ENCODE measurements around the gene DNAH11.

DNAH11 gene

GRCh38 chr7:21941611-21942141 is 398.8 kb downstream of the DNAH11 start:
- DNase-seq (ENCODE audit: low spot score) = peak; percentile 40
- TF ChIP-seq, protein P1, sequence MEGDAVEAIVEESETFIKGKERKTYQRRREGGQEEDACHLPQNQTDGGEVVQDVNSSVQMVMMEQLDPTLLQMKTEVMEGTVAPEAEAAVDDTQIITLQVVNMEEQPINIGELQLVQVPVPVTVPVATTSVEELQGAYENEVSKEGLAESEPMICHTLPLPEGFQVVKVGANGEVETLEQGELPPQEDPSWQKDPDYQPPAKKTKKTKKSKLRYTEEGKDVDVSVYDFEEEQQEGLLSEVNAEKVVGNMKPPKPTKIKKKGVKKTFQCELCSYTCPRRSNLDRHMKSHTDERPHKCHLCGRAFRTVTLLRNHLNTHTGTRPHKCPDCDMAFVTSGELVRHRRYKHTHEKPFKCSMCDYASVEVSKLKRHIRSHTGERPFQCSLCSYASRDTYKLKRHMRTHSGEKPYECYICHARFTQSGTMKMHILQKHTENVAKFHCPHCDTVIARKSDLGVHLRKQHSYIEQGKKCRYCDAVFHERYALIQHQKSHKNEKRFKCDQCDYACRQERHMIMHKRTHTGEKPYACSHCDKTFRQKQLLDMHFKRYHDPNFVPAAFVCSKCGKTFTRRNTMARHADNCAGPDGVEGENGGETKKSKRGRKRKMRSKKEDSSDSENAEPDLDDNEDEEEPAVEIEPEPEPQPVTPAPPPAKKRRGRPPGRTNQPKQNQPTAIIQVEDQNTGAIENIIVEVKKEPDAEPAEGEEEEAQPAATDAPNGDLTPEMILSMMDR (IDR thresholded peaks at IDR 0.05; ENCODE audit: borderline replicate concordance, control extremely low read depth, extremely low read depth, insufficient read depth, missing control alignments) = no peak
- in situ Hi-C loops (cut with MboI; ENCODE audit: low sequenced_read_pairs, unreplicated experiment) = no loop called here

DNA sequence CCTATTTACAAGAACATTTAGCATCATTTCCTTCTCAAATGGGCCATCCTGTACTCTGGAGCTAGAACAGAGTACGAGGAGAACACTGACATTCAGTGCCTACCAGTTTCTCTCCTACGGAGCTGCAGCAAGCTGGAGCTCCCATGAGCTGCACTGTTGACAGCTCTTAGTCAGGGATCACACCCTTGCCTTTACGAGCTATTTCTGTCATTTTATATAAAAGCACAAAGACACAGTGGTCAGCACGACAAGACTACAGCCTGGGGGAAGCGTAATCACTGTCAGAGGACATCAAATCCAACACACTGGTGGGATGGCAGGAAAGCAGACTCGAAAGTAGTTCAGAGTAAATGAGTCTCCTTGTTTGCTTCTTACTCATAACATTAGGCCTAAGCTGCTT is 400.1 kb downstream of the DNAH11 start:
- TF ChIP-seq, protein P1 (IDR thresholded peaks at IDR 0.05; ENCODE audit: borderline replicate concordance, control extremely low read depth, extremely low read depth, insufficient read depth, missing control alignments) = no peak
- DNase-seq (ENCODE audit: low spot score) = no peak
- in situ Hi-C loops (cut with MboI; ENCODE audit: low sequenced_read_pairs, unreplicated experiment) = no loop called here

DNA sequence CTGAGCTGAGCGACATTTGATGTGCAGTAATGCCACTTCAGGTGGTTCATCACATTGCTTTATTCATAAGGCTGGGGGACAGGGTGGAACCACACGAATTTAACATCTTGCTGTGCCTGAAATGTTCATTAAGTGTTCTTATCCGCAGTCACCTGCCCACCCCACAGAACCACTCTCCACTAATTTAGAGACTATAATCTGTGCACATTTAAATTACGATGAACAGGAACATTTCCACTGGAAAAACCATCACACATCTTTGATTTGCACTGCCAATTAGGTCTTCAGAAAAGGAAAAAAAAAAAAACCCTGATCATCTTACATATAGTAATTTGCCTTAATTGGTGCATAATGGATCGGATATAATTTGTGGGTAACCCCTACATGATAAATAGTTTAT is 400.6 kb downstream of the DNAH11 start:
- in situ Hi-C loops (cut with MboI; ENCODE audit: low sequenced_read_pairs, unreplicated experiment) = no loop called here
- no peak for DNase-seq (ENCODE audit: low spot score)
- TF ChIP-seq, protein P1 (IDR thresholded peaks at IDR 0.05; ENCODE audit: borderline replicate concordance, control extremely low read depth, extremely low read depth, insufficient read depth, missing control alignments) = no peak

GRCh38 chr7:21944616-21945453 is 402.0 kb downstream of the DNAH11 start:
- peak; percentile 52 for DNase-seq (ENCODE audit: low spot score)
- TF ChIP-seq, protein P1 (IDR thresholded peaks at IDR 0.05; ENCODE audit: borderline replicate concordance, control extremely low read depth, extremely low read depth, insufficient read depth, missing control alignments) = no peak
- in situ Hi-C loops (cut with MboI; ENCODE audit: low sequenced_read_pairs, unreplicated experiment) = no loop called here

GRCh38 chr7:21945454-21946221 is 402.8 kb downstream of the DNAH11 start, which contains the start of gene CDCA7L:
CDCA7L (minus strand) TSS chr7:21945899; CDS start chr7:21945804, 95 bp downstream.
- in situ Hi-C loops (cut with MboI; ENCODE audit: low sequenced_read_pairs, unreplicated experiment) = no loop called here
- TF ChIP-seq, protein P1 (IDR thresholded peaks at IDR 0.05; ENCODE audit: borderline replicate concordance, control extremely low read depth, extremely low read depth, insufficient read depth, missing control alignments) = no peak
- peak; percentile 89 for DNase-seq (ENCODE audit: low spot score)

- in situ Hi-C loops (cut with MboI; ENCODE audit: low sequenced_read_pairs, unreplicated experiment) = no loop called here
- TF ChIP-seq, protein P1 (IDR thresholded peaks at IDR 0.05; ENCODE audit: borderline replicate concordance, control extremely low read depth, extremely low read depth, insufficient read depth, missing control alignments) = no peak
- no peak for DNase-seq (ENCODE audit: low spot score)
These were observed 403.4 kb downstream of the DNAH11 start for GRCh38 chr7:21946222-21946709.
